Measurements from ENCODE around the gene SSR4.

SSR4 gene

DNA sequence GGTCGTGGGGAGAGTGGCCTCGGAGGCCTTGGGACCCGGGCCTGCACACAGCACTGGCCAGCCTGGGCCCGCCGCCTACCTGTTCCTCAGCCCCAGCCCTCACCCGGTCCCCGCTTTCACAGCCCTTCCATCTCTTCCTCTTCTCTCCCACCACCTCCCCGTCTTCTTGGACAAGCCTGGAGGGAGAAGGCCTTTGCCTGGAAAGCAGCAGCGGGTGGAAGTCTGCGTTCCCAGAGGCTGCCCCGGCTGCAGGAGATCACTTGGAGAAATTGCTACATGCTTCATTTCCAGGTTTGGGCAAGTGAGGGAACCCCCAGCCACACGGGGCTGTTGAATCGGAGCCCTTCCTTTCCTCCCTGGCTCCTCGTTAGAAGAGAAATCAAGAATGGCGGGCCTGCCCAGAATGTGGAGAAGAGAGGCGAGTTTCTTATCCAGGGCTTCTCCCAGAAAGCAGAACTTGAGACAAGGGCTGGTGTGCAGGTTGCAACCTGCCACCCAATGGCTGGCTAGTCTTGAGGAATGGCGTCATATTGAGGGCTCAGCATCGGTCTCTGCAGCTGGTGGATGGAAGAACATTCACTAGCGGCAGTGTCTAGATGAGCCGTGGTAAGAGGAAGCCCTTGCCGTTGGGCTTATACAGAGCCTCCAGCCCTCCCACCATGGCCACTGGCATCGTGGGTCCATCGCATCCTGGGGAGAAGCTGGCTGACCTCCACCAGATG is 37.1 kb downstream of the SSR4 start:
- no peak for DNase-seq

DNA sequence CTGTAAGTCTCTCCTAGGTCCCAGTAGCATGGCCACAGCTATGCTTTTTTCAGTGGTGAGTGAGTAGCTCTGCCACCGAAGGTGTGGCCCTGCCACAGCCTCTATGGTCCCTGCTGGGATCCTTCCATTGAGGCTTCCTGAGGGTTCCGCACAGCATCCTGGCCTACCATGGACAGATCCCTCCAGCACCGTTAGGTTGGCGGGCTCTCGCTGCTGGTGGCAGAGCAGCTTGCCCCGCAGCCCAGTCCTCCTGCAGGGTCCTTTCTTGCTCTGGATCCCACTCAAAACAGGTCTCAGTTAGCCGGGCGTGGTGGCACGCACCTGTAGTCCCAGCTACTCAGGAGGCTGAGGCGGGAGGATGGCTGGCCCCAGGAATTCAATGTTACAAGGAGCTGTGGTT is 38.3 kb downstream of the SSR4 start:
- no peak for DNase-seq

DNA sequence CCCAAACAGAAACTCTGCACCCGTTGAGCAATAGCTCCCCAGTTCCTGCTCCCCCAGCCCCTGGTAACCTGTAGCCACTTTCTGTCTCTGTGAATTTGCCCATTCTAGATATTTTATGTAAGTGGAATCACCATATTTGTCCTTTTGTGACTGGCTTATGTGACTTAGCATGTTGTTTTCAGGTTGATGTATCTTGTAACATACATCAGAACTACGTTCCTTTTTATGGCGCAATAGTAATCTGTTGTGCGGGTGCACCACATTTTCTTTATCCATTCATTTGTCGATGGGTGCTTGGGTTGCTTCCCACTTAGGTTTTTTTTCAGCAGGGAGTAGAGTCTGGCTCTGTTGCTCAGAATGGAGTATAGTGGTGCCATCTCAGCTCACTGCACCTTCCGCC is 42.5 kb downstream of the SSR4 start:
- DNase-seq = no peak

- no peak for DNase-seq
Measured at GRCh38 chrX:153844509-153845082, 50.1 kb downstream of the SSR4 start.

DNA sequence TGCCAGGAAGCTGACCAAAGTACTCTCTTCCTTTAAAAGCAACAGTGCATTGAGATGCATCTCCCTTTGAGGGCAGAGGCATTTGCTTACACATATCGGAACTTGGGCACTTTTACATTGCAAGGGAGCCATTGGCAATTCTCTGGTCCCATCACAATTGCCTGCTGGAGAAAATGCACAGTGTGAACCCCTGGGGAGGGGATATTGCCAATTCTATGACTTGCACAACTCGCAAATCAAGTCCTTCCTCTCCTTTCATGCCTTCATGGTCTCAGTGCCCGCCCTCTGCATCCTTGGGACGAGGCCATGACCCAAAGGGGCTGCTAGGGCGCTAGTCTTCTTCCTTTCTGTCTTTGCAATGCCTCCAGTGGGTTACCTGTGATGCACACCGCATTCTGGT is 50.7 kb downstream of the SSR4 start:
- DNase-seq = no peak

GRCh38 chrX:153845842-153846241 is 51.4 kb downstream of the SSR4 start:
- no peak for DNase-seq

Data from DMS153 (cell line).